Natural killer cell (primary cell): Measurements from ENCODE around the gene SLC39A9. TPM values are rescaled to one million over a fixed set of nuclear protein-coding genes. Genes with fewer than 3 reads are reported as not detected.

Source experiments
- ATAC-seq, 3 donors: fragments of 150-1000 bp in 2 of 3; fragments of 200-7000 bp in 1 of 3; cut with Tn5 transposase; 1 replicate in 1 of 3; 2 replicates in 2 of 3; pipeline ENCODE4 v1.10.0; 2021; ENCODE audit warnings: mild to moderate bottlenecking in 2 of 3, moderate library complexity in 2 of 3
- DNase-seq, 2 donors: peaks; one replicate each; pipeline versions ENCODE4 v3.0.0 to v3.0.0-alpha.2; 2013 to 2021; ENCODE audit warnings: mixed read lengths in 1 of 2
- H3K27ac ChIP-seq: one replicate; pipeline ENCODE4 v1.5.1; 2013; ENCODE audit warnings: mild to moderate bottlenecking, low read length
- H3K27me3 ChIP-seq: one replicate; pipeline ENCODE4 v1.6.1; 2013; ENCODE audit warnings: low read length; ENCODE audit not compliant: control insufficient read depth, insufficient read depth
- H3K36me3 ChIP-seq: one replicate; pipeline ENCODE4 v1.6.1; 2013; ENCODE audit warnings: low read length; ENCODE audit not compliant: control insufficient read depth, insufficient read depth
- H3K4me1 ChIP-seq: one replicate; pipeline ENCODE4 v1.6.1; 2013; ENCODE audit warnings: low read length; ENCODE audit not compliant: control insufficient read depth, insufficient read depth
- H3K4me3 ChIP-seq: one replicate; pipeline ENCODE4 v1.5.1; 2013; ENCODE audit warnings: low read length
- H3K9me3 ChIP-seq: one replicate; pipeline ENCODE4 v1.6.1; 2013; ENCODE audit warnings: low read length; ENCODE audit not compliant: control insufficient read depth, insufficient read depth
- H3K27ac Mint-ChIP-seq, 2 donors: one replicate each; pipeline ENCODE4 v1.8.0; 2022; ENCODE audit warnings: mild to moderate bottlenecking in 2 of 2, mixed read lengths in 2 of 2, moderate library complexity in 1 of 2
- H3K27me3 Mint-ChIP-seq, 2 donors: one replicate each; pipeline ENCODE4 v1.8.0; 2022; ENCODE audit warnings: low read depth in 2 of 2, mixed read lengths in 2 of 2
- H3K36me3 Mint-ChIP-seq: one replicate; pipeline ENCODE4 v1.8.0; 2022; ENCODE audit warnings: mixed read lengths
- H3K4me1 Mint-ChIP-seq, 2 donors: one replicate each; pipeline ENCODE4 v1.8.0; 2022; ENCODE audit warnings: mixed read lengths in 2 of 2
- H3K4me3 Mint-ChIP-seq: one replicate; pipeline ENCODE4 v1.8.0; 2022; ENCODE audit warnings: mild to moderate bottlenecking, moderate library complexity, mixed read lengths
- H3K9me3 Mint-ChIP-seq, 2 donors: one replicate each; pipeline ENCODE4 v1.8.0; 2022; ENCODE audit warnings: mixed read lengths in 2 of 2
- CTCF ChIP-seq: fragments of 200-600 bp; IDR thresholded peaks from one replicate; pipeline ENCODE4 v1.8.0; 2022; ENCODE audit warnings: antibody characterized with exemption
- WGBS: methylation state at CpG from one replicate; pipeline ENCODE4 v1.1.7; 2013; ENCODE audit warnings: missing lambda C conversion rate; ENCODE audit not compliant: insufficient coverage; 5-methylcytosine and 5-hydroxymethylcytosine counted together
- intact Hi-C: fragments of 100-400 bp; cut with micrococcal nuclease; formaldehyde crosslinking; loops from one replicate; pipeline ENCODE4 v1.14.2; 2022
- total RNA-seq, 4 donors: library from RNA; stranded (reverse); fragments of 120-200 nt in 1 of 4; gene quantifications; one replicate each; pipeline versions ENCODE4 v1.2.3 to v1.2.4, GENCODE V29; 2013 to 2022

SLC39A9 gene
- total RNA-seq, 3 donors from 2014 or later (not counting 1 experiment from before 2014, with no cell fraction given) = 30.9 to 34.6 (median 33.0) TPM

DNA sequence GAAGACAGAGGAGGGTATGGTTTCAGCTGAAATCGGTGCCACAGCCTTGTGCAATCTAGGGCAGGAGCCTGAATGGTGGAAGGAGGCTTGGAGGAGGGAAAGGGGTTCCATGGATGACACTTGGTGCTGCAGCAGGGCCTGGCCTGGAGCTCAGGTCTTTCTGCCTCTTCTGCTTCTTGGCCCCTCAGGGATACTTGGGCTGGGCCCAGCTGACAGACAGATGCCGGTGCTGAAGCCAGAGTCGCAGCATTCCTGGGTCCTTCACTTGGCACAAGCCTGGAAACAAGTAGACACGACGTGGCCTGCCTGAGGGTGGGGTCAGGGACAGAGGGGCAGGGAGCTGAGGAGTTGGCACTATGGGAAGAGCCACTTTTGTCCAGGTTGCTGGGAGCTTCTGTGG is 81.6 kb downstream of the SLC39A9 start:
- WGBS = 91% methylated on average over 5 of the region's 5 CpGs
- H3K36me3 Mint-ChIP-seq = no peaks in the 10 kb centered on the region
- TF ChIP-seq CTCF = no peak
- H3K27ac ChIP-seq = no peak overlapping the region
- H3K9me3 ChIP-seq = no peaks in the 10 kb centered on the region
- H3K4me3 ChIP-seq = no peak overlapping the region
- intact Hi-C loops = no loop called here
- H3K27me3 ChIP-seq = peaks cover 10% of the 10 kb centered on the region
- H3K27me3 Mint-ChIP-seq = peaks cover 15 to 16% of the 10 kb centered on the region in 2 donors
- H3K27ac Mint-ChIP-seq = no peak overlapping the region
- H3K9me3 Mint-ChIP-seq = no peaks in the 10 kb centered on the region
- H3K4me1 ChIP-seq = peaks cover 4% of the 10 kb centered on the region
- no peaks in the 10 kb centered on the region for H3K4me1 Mint-ChIP-seq
- no peak for DNase-seq
- no peaks in the 10 kb centered on the region for H3K36me3 ChIP-seq
- no peak overlapping the region for H3K4me3 Mint-ChIP-seq
- ATAC-seq = no peak

DNA sequence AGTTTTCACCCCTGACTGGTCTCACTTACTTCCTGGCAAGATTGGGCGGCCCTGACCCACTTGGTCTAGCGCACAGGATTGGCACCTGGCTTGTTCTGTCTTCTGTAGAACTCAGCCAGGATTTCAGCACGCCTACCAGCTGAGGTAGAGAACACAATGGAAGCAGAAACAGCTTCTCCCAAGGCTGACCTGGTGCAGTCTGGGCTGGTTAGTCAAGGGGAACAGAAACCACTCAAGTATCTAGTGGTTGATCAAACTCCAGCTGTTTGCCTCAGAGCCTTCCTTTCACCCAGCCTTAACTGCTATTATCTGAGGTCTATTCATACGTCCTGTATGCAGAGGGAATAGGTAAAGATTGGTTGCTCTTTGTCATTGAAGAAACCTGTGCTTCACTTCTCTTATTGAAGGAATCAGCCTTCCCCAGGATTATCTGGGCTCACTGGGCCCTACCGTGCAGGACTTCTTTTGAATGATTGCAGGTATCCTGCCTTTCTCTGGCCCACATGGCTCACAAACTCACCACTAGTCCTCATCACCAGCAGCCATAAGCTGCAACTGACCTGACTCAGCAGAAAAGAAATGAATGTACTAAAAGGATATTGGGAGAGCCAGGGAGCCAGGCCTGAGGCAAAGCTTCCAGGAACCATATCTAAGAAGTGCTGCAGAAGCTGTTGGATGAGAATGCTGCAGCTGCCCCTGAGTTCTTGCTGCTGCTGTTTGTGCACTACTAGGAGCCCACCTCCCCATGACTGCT is 83.5 kb downstream of the SLC39A9 start:
- no peak overlapping the region for H3K4me3 Mint-ChIP-seq
- H3K36me3 Mint-ChIP-seq = no peaks in the 10 kb centered on the region
- H3K4me3 ChIP-seq = no peak overlapping the region
- ATAC-seq = no peak
- H3K27ac Mint-ChIP-seq = no peak overlapping the region
- H3K27me3 Mint-ChIP-seq = peaks cover 15 to 26% of the 10 kb centered on the region in 2 donors
- H3K9me3 ChIP-seq = no peaks in the 10 kb centered on the region
- no peak overlapping the region for H3K27ac ChIP-seq
- no peak for DNase-seq
- 54% methylated on average over 5 of the region's 5 CpGs for WGBS
- intact Hi-C loops = no loop called here
- no peaks in the 10 kb centered on the region for H3K4me1 Mint-ChIP-seq
- TF ChIP-seq CTCF = no peak
- H3K36me3 ChIP-seq = no peaks in the 10 kb centered on the region
- peaks cover 13% of the 10 kb centered on the region for H3K27me3 ChIP-seq
- H3K9me3 Mint-ChIP-seq = no peaks in the 10 kb centered on the region
- peaks cover 4% of the 10 kb centered on the region for H3K4me1 ChIP-seq

- Histone ChIP-seq H3K36me3 (no peaks in the 10 kb centered on the region), H3K4me1 (peaks cover 4% of the 10 kb centered on the region), H3K27me3 (peaks cover 13% of the 10 kb centered on the region), H3K27ac (no peak overlapping the region), H3K4me3 (no peak overlapping the region), H3K9me3 (no peaks in the 10 kb centered on the region)
- ATAC-seq = no peak
- no peak for TF ChIP-seq CTCF
- intact Hi-C loops = no loop called here
- WGBS = 9% methylated on average over 54 of the region's 54 CpGs
- Mint-ChIP-seq H3K27ac (no peak overlapping the region), H3K36me3 (no peaks in the 10 kb centered on the region), H3K4me1 (no peaks in the 10 kb centered on the region), H3K27me3 (peaks cover 23 to 32% of the 10 kb centered on the region in 2 donors), H3K4me3 (no peak overlapping the region), H3K9me3 (no peaks in the 10 kb centered on the region)
- no peak for DNase-seq
Measured at GRCh38 chr14:69483765-69484443, 85.4 kb downstream of the SLC39A9 start.
